MG63 (cell line): ENCODE data around the gene ARRDC3. TPM values are rescaled to one million over a fixed set of nuclear protein-coding genes. Genes with fewer than 3 reads are reported as not detected.

ENCODE experiments used
- DNase-seq: peaks from one replicate; pipeline ENCODE4 v3.0.0-alpha.2; 2020
- H3K27me3 ChIP-seq: fragments of 250-450 bp; sonication (Bioruptor Pico); 2 replicates; pipeline ENCODE4 v1.5.1; 2020; ENCODE audit warnings: mild to moderate bottlenecking, moderate library complexity
- H3K36me3 ChIP-seq: fragments of 250-450 bp; sonication (Bioruptor Pico); 2 replicates; pipeline ENCODE4 v1.5.1; 2020; ENCODE audit warnings: mild to moderate bottlenecking, moderate library complexity
- H3K4me3 ChIP-seq: fragments of 250-450 bp; sonication (Bioruptor Pico); 2 replicates; pipeline ENCODE4 v1.5.1; 2020; ENCODE audit warnings: mild to moderate bottlenecking, moderate library complexity
- H3K9me3 ChIP-seq: fragments of 250-450 bp; sonication (Bioruptor Pico); 2 replicates; pipeline ENCODE4 v1.5.1; 2020; ENCODE audit warnings: mild to moderate bottlenecking, moderate library complexity
- total RNA-seq: library from RNA; depleted of rRNA; stranded (reverse); fragments of >200 nt; shearing (Covaris generic); gene quantifications from 2 replicates; pipeline ENCODE4 v1.2.3, GENCODE V29; 2014; ENCODE audit warnings: low replicate concordance; rRNA removed

ARRDC3 gene
- 66.1 and 70.6 TPM in 2 replicates for total RNA-seq

- peaks cover 27% of the 10 kb centered on the region for H3K36me3 ChIP-seq
- DNase-seq, result peak; percentile 98
- H3K9me3 ChIP-seq, result no peaks in the 10 kb centered on the region
- H3K27me3 ChIP-seq, result no peaks in the 10 kb centered on the region
- peak within 1 kb of the TSS; percentile 87 for H3K4me3 ChIP-seq
Observed at GRCh38 chr5:91383027-91383955, at the start of gene ARRDC3. ARRDC3 (minus strand) TSS chr5:91383317; CDS start chr5:91383092, 225 bp downstream.

GRCh38 chr5:91430949-91431348 lies 47.8 kb upstream of the ARRDC3 start:
- Histone ChIP-seq H3K9me3 (no peaks in the 10 kb centered on the region), H3K4me3 (no peak overlapping the region), H3K27me3 (no peaks in the 10 kb centered on the region), H3K36me3 (no peaks in the 10 kb centered on the region)
- no peak for DNase-seq

- Histone ChIP-seq H3K36me3 (no peaks in the 10 kb centered on the region), H3K9me3 (no peaks in the 10 kb centered on the region), H3K4me3 (no peak overlapping the region), H3K27me3 (no peaks in the 10 kb centered on the region)
- no peak for DNase-seq
Observed at GRCh38 chr5:91424638-91425436, 41.7 kb upstream of the ARRDC3 start.

GRCh38 chr5:91423871-91424270 lies 40.8 kb upstream of the ARRDC3 start:
- no peak for DNase-seq
- no peak overlapping the region for H3K4me3 ChIP-seq
- no peaks in the 10 kb centered on the region for H3K36me3 ChIP-seq
- H3K27me3 ChIP-seq, result no peaks in the 10 kb centered on the region
- H3K9me3 ChIP-seq, result no peaks in the 10 kb centered on the region

- DNase-seq, result no peak
- Histone ChIP-seq H3K27me3 (no peaks in the 10 kb centered on the region), H3K4me3 (no peak overlapping the region), H3K9me3 (no peaks in the 10 kb centered on the region), H3K36me3 (no peaks in the 10 kb centered on the region)
Observed at GRCh38 chr5:91420879-91421278, 37.8 kb upstream of the ARRDC3 start.

- no peaks in the 10 kb centered on the region for H3K27me3 ChIP-seq
- no peaks in the 10 kb centered on the region for H3K9me3 ChIP-seq
- H3K4me3 ChIP-seq, result no peak overlapping the region
- DNase-seq, result peak; percentile 41
- no peaks in the 10 kb centered on the region for H3K36me3 ChIP-seq
Observed at GRCh38 chr5:91419571-91420537, 36.7 kb upstream of the ARRDC3 start.

GRCh38 chr5:91419136-91419535 lies 36.0 kb upstream of the ARRDC3 start:
- no peak for DNase-seq

GRCh38 chr5:91418158-91418557 lies 35.0 kb upstream of the ARRDC3 start:
- no peaks in the 10 kb centered on the region for H3K27me3 ChIP-seq
- H3K36me3 ChIP-seq, result no peaks in the 10 kb centered on the region
- H3K4me3 ChIP-seq, result no peak overlapping the region
- DNase-seq, result no peak
- no peaks in the 10 kb centered on the region for H3K9me3 ChIP-seq

More at GRCh38 chr5:91419136-91419535, 36.0 kb upstream of the ARRDC3 start:
- H3K36me3 ChIP-seq, result no peaks in the 10 kb centered on the region
- no peaks in the 10 kb centered on the region for H3K27me3 ChIP-seq
- H3K4me3 ChIP-seq, result no peak overlapping the region
- H3K9me3 ChIP-seq, result no peaks in the 10 kb centered on the region

GRCh38 chr5:91417219-91417618 lies 34.1 kb upstream of the ARRDC3 start:
- H3K36me3 ChIP-seq, result no peaks in the 10 kb centered on the region

GRCh38 chr5:91416491-91416890 lies 33.4 kb upstream of the ARRDC3 start:
- DNase-seq, result no peak
- Histone ChIP-seq H3K9me3 (no peaks in the 10 kb centered on the region), H3K4me3 (no peak overlapping the region), H3K27me3 (no peaks in the 10 kb centered on the region), H3K36me3 (no peaks in the 10 kb centered on the region)

More at GRCh38 chr5:91417219-91417618, 34.1 kb upstream of the ARRDC3 start:
- no peak overlapping the region for H3K4me3 ChIP-seq
- no peaks in the 10 kb centered on the region for H3K27me3 ChIP-seq
- no peak for DNase-seq
- H3K9me3 ChIP-seq, result no peaks in the 10 kb centered on the region

GRCh38 chr5:91409304-91409703 lies 26.2 kb upstream of the ARRDC3 start:
- no peak overlapping the region for H3K4me3 ChIP-seq
- H3K36me3 ChIP-seq, result no peaks in the 10 kb centered on the region
- no peaks in the 10 kb centered on the region for H3K27me3 ChIP-seq
- no peaks in the 10 kb centered on the region for H3K9me3 ChIP-seq
- no peak for DNase-seq

- no peak overlapping the region for H3K4me3 ChIP-seq
- H3K36me3 ChIP-seq, result no peaks in the 10 kb centered on the region
- no peaks in the 10 kb centered on the region for H3K9me3 ChIP-seq
- DNase-seq, result no peak
- no peaks in the 10 kb centered on the region for H3K27me3 ChIP-seq
Observed at GRCh38 chr5:91408710-91409109, 25.6 kb upstream of the ARRDC3 start.

GRCh38 chr5:91407204-91407603 lies 24.1 kb upstream of the ARRDC3 start:
- Histone ChIP-seq H3K27me3 (no peaks in the 10 kb centered on the region), H3K36me3 (no peaks in the 10 kb centered on the region), H3K4me3 (no peak overlapping the region), H3K9me3 (no peaks in the 10 kb centered on the region)
- no peak for DNase-seq

- no peak overlapping the region for H3K4me3 ChIP-seq
- DNase-seq, result no peak
- no peaks in the 10 kb centered on the region for H3K36me3 ChIP-seq
- H3K27me3 ChIP-seq, result no peaks in the 10 kb centered on the region
- no peaks in the 10 kb centered on the region for H3K9me3 ChIP-seq
Observed at GRCh38 chr5:91403438-91403837, 20.3 kb upstream of the ARRDC3 start.

- Histone ChIP-seq H3K27me3 (no peaks in the 10 kb centered on the region), H3K9me3 (no peaks in the 10 kb centered on the region), H3K36me3 (no peaks in the 10 kb centered on the region), H3K4me3 (no peak overlapping the region)
- DNase-seq, result no peak
Observed at GRCh38 chr5:91401175-91401574, 18.1 kb upstream of the ARRDC3 start.

GRCh38 chr5:91397791-91398190 lies 14.7 kb upstream of the ARRDC3 start:
- Histone ChIP-seq H3K9me3 (no peaks in the 10 kb centered on the region), H3K4me3 (no peak overlapping the region), H3K27me3 (no peaks in the 10 kb centered on the region), H3K36me3 (no peaks in the 10 kb centered on the region)
- no peak for DNase-seq
